Urinary bladder (tissue), 4 donors: ENCODE results near the gene NFKBIA. TPM values are rescaled to one million over a fixed set of nuclear protein-coding genes. Genes with fewer than 3 reads are reported as not detected.
"Not testable (repeated sequence)": the region's sequence is repeated elsewhere in the genome, so short reads cannot be mapped to it uniquely, and the experiment has no call there.

Source experiments
- DNase-seq: peaks from one replicate; pipeline ENCODE4 v3.0.0-alpha.2; 2015; ENCODE audit errors: extremely low spot score
- H3K27ac ChIP-seq: one replicate; pipeline ENCODE4 v1.5.1; 2013; ENCODE audit warnings: low read depth, mild to moderate bottlenecking, moderate library complexity
- H3K36me3 ChIP-seq: one replicate; pipeline ENCODE4 v1.6.1; 2013; ENCODE audit warnings: mild to moderate bottlenecking, moderate library complexity; ENCODE audit not compliant: insufficient read depth
- H3K4me1 ChIP-seq: one replicate; pipeline ENCODE4 v1.6.1; 2013; ENCODE audit warnings: mild to moderate bottlenecking, moderate library complexity; ENCODE audit not compliant: insufficient read depth
- H3K4me3 ChIP-seq: one replicate; pipeline ENCODE4 v1.5.1; 2013; ENCODE audit warnings: low read depth, low read length
- WGBS: extraction: QIAGEN DNeasy Blood & Tissue Kit; methylation state at CpG from one replicate; pipeline ENCODE4 v1.1.7; 2013; 5-methylcytosine and 5-hydroxymethylcytosine counted together
- polyA plus RNA-seq: library from polyadenylated mRNA; stranded (reverse); fragments of 200-250 nt; gene quantifications from one replicate; pipeline ENCODE4 v1.2.3, GENCODE V29; 2013
- total RNA-seq: library from RNA; depleted of rRNA; stranded (reverse); fragments of >200 nt; gene quantifications from one replicate; pipeline ENCODE4 v1.2.3, GENCODE V29; 2014
- donor health status: healthy with polysubstance abuse.
- donor health status: healthy.

The NFKBIA gene
- total and polyA plus RNA-seq, 2 donors: 105 to 202 TPM

DNA sequence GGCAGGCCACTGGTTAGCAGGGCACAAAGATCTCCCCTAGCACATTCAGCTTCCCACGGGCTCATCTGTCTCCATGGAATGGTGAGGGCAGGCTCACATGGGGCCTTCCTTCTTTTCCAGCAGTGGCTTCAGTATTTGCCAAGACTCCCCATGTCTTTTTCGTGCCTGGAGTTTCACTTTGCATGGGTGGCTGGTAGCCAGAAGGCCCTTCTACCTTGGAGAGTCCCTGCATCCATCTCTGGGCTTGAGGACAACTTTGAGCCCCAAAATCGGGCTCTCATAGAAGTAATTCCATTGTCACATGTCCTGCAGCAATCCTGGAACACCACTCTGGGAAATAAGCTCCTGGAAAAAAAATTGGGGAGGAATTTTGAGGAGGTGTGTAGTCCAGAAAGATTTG, 42.1 kb downstream of the NFKBIA start:
- WGBS: 55% methylated on average over 3 of the region's 3 CpGs
- no peak overlapping the region for H3K4me3 ChIP-seq
- DNase-seq: no peak
- H3K27ac ChIP-seq: no peak overlapping the region
- H3K4me1 ChIP-seq: peaks cover 2% of the 10 kb centered on the region
- no peaks in the 10 kb centered on the region for H3K36me3 ChIP-seq

DNA sequence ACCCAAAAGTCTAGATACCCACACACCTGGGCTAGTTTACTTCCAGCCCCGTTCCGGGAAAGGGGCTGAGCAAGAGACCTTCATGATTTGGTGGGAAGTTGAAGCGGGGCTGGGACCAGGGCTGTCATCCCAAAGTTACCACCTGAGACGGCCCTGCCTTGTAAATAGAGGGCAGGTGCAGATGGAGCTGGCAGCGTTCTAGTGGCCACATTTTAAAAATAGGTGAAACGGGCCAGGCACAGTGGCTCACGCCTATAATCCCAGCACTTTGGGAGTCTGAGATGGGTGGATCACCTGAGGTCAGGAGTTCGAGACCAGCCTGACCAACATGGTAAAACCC, 43.4 kb downstream of the NFKBIA start:
- Histone ChIP-seq H3K4me1 (peaks cover 2% of the 10 kb centered on the region), H3K27ac (no peak overlapping the region), H3K4me3 (no peak overlapping the region), H3K36me3 (no peaks in the 10 kb centered on the region)
- 89% methylated on average over 8 of the region's 8 CpGs for WGBS
- DNase-seq: no peak

DNA sequence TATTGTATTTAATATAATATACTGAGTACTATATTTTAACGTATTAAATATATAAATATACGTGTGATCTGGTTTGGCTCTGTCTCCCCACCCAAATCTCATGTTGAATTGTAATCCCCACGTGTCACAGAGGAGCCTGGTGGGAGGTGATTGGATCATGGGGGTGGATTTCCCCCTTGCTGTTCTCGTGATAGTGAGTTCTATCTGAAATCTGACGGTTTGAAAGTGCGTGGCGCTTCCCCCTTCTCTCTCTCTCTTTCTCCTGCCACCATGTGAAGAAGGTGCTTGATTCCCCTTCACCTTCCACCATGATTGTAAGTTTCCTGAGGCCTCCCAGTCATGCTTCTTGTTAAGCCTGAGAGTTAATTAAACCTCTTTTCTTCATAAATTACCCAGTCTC, 44.9 kb downstream of the NFKBIA start:
- not testable (repeated sequence) for H3K4me1 ChIP-seq, H3K4me3 ChIP-seq, H3K36me3 ChIP-seq, DNase-seq, H3K27ac ChIP-seq
- WGBS: 75% methylated on average over 7 of the region's 7 CpGs

DNA sequence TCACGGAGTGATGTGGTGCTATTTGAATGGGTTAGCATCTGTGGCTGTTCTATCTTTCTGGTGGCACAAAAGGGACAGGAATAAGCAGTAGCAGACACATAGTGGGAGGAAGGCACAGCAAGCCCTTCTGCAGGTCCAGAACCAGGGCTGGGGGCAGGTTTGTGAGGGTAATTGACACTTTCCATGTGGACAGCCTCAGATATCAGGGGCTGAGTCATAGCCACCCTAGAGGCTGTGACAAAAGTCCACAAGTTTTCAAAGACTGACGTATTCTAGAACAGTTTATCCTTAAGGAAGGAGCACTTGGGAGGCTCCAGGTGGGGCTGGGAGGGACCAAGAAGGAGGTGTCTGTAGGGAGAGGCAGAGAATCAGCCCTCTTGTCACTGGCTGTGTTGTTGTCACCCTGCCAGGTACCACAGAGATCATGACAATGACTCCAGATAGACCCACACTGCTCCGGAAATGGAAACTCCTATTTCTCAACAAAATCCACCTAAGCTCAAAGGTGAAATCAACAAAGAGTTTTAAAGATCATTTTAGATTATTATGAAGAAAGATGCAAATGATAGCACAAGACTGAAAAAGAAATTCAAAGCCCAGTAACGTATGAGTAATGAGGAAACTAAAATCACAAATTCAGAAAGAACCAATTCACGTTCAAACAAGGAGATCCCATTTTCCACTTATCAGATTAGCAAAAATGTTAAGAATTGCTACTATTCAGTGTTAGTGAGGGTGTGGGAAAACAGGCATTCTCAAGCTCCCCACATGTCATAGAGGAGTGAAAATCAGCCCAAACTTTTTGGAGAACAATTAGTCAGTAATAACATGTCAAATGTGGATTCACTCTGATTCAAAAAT, 48.3 kb downstream of the NFKBIA start:
- WGBS: 45% methylated on average over 5 of the region's 5 CpGs
- Histone ChIP-seq H3K36me3 (no peaks in the 10 kb centered on the region), H3K4me1 (no peaks in the 10 kb centered on the region), H3K4me3 (no peak overlapping the region), H3K27ac (no peak overlapping the region)
- no peak for DNase-seq

DNA sequence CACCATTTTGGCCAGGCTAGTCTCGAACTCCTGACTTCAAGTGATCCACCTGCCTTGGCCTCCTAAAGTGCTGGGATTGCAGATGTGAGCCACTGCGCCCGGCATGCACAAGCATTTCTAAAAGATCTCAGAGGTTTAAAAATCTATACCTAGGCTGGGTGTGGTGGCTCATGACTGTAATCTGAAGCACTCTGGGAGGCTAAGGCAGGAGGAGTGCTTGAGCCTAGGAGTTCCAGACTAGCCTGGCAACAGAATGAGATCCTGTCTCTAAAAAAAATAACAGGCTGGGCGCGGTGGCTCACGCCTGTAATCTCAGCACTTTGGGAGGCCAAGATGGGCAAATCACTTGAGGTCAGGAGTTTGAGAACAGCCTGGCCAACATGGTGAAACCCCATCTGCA, 49.3 kb downstream of the NFKBIA start:
- 92% methylated on average over 6 of the region's 6 CpGs for WGBS
- H3K36me3 ChIP-seq, H3K27ac ChIP-seq, DNase-seq, H3K4me3 ChIP-seq, H3K4me1 ChIP-seq: not testable (repeated sequence)

DNA sequence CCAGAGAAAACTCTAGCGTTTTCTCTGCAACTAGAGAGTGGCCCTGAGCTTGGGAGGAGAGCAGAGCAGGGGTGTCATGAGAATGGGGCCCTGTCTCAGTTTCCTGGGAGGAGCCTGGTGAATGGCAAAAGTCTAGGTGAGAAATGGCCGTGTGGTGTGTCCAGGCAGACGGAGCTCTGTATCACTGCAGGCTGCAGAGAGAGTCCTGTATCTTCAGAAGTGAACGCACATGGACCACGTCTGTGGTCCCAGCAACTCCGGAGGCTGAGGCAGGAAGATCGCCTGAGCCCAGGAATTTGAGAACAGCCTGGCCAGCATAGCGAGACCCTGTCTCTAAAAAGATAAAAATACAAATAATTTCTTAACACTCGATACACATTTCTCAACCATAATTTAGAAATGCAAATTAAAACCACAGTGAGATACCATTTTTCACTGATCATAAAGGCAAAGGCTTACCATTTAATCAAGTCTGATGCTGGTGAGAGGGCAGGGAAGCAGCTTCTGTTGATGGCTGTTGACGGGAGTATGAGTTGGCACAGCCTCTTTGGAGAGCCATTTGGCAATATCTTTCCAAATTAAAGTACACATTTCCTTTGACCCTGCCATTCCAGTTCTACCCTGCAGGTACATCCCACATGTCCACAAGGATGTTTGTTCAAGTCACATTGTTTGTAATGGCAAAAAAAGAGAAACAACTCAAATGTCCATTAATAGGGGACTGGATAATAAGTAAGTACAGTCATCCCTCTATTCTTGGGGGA, 51.0 kb downstream of the NFKBIA start:
- Histone ChIP-seq H3K4me1 (no peaks in the 10 kb centered on the region), H3K36me3 (no peaks in the 10 kb centered on the region), H3K27ac (no peak overlapping the region), H3K4me3 (no peak overlapping the region)
- no peak for DNase-seq
- WGBS: 78% methylated on average over 10 of the region's 10 CpGs

DNA sequence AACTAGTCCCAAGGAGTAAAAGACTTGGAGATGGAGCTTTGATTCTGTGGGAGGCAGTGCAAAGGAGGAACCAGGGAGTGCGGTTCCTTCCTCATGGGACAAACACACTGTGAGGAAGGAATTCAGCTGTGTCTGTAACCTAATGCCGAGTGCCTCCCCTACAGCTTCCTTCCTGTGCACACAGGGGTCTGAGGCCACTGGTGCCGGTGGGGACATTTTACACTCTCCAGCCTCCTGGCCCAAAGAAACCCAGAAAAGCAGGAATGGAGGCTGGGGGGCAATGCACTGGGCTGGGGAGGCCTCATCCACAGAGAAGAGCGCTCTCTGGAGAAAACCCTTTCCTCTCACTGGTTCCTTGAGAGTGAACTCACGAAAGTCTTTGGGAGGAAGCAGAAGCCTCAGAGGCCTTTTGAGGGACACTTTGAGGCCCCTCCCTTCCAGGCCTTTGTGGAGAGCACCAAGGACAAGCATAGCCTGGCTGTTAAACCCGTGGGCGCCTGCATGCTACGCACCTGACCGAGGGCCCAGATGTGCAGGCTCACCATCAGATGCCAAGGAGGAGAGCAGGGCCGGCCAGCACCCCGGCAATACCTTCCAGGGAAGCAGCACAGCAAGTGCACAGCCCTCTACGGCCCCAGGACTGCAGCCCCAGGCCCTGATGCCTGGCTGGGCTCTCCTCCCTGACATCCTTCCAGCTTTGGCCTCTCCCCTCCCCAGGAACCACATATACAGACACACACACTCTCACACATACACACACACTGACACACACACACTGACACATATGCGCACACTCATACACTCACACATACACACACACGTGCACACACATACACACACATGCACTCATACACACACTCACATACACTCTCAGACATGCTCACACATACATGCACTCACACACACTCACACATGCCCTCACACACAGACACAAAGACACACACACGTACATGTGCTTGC, 52.0 kb downstream of the NFKBIA start:
- no peak overlapping the region for H3K27ac ChIP-seq
- H3K4me3 ChIP-seq: no peak overlapping the region
- no peaks in the 10 kb centered on the region for H3K36me3 ChIP-seq
- H3K4me1 ChIP-seq: no peaks in the 10 kb centered on the region
- WGBS: 68% methylated on average over 15 of the region's 15 CpGs
- no peak for DNase-seq

DNA sequence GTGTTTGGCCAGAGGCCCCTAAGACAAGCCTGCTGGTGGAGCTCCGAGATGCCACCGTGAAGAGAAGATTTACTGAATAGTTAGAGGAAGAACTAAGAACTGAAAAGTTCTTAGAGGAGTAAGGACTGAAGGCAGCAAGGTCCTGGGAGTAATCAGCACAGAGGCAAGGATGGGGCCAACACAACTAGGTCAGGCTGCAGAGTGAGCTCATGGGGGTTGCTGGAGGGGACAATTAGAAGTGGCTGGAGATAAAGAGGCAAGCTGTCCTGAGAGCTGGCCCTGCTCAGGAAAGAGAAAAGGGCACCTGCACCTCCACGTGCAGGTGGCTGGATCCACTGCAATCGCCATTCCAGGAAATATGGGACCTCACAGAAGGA, 52.7 kb downstream of the NFKBIA start:
- H3K27ac ChIP-seq: no peak overlapping the region
- 76% methylated on average over 4 of the region's 4 CpGs for WGBS
- no peaks in the 10 kb centered on the region for H3K4me1 ChIP-seq
- H3K36me3 ChIP-seq: no peaks in the 10 kb centered on the region
- no peak for DNase-seq
- H3K4me3 ChIP-seq: no peak overlapping the region

Other genes starting within 250 kb of the NFKBIA start
- gene PSMA6, start 112.4 kb downstream of the NFKBIA start, total RNA-seq: 124 TPM
- gene PSMA6, start 112.4 kb downstream of the NFKBIA start, polyA plus RNA-seq: 138 TPM
- gene INSM2, start 129.4 kb upstream of the NFKBIA start, total RNA-seq: 0.11 TPM
- gene INSM2, start 129.4 kb upstream of the NFKBIA start, polyA plus RNA-seq: not detected